Stimulated activated CD8-positive, alpha-beta memory T cell treated with anti-CD3 and anti-CD28 coated beads, Interleukin-7, amount 100 ng/mL, for 4 hours (primary cell): ENCODE data around the gene CTBS.

Experiments
- DNase-seq, 2 donors: peaks; one replicate each; pipeline ENCODE4 v3.0.0-alpha.2; 2020; ENCODE audit warnings: low read depth in 2 of 2

The CTBS gene

DNA sequence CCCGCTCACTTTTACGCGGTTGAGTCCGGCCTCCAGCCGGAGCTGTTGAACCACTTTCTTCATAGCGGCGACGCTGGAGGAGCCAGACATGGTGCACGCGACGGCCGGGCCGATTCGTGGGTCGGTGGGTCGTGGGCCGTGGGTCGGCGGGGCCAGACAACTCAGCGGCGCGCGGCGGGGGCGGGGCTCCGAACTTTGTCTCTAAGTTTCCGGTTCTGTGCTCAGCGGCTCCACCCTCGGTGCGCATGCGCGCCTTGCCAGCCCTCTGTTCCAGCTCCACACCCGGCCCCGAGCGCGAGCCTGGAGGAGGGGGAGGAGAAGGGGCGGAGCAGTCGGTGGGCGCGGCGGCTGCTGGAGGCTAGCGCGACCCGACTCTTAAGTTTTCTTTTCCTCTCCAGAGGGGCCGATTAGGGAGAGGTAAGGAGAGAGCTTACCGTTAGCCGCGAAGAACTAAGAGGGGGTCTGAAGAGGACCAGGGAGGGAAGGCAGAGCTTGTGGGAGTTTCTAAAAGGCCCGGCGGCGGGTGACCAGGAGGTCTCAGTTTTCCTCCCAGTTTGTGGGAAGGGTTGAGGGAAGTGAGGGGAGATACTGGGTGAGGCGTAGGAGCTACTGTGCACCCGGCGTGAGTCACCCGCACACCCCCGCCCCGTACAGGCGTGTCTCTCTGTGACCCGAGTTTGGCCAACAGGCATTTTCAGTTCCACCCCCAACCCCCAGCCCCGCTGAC lies 68.1 kb downstream of the CTBS start, which contains the start of the genes GNG5 and SPATA1:
Gene GNG5, minus strand, starts transcription at position 580 of the 727 bp plus-strand sequence. Its CDS starts 490 bp downstream, at position 90.
Gene SPATA1, plus strand, starts transcription at position 385 of the 727 bp plus-strand sequence. CDS start 9,974 bp downstream, outside the sequence.
- peak; percentile 95 to 98 for DNase-seq

DNA sequence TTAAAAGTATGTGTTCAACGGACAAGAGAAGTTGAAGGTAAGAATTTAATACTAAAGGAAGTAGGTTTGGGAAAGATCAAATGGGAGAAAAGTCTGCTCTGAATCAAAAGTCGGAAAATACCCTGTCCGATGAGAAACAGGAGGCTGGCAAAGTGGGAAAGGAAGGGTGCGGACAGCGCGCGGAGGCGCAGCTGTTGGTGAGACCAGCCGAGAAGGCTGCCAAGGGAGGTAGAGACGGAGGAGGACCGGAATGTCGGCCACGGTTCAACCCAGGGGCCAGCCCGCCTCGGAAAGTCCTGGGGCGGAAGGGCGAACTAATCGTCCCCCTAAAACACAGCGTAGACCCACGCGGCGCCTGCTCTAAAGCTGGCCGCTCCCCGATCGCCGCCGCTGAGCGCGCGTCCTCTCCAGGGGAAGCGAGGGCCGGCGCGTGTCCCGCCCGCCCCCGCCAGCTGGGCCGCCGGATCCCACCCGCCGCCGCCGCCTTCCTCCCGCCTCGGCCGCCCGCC lies 68.7 kb downstream of the CTBS start:
- DNase-seq = no peak

- DNase-seq = no peak
Observed at GRCh38 chr1:84504580-84505492, 69.4 kb downstream of the CTBS start.

DNA sequence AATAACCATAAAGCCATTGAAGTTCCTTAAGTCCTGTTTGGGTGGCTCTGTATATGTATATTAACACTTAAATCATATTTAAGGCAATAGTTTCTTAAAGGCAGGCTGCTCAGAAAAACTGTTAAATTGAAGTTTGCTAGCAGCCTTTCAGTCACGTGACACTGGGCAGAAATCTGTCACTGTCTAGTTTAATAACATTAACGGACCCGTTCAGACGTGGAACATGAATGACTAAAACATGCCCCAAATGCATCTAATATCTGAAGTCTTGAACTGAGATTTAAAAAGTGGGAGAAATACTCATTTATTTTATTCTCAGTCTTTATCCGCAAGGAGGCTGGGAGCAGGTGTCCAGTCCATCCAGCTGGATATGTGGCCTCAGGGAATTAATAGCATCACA lies 71.3 kb downstream of the CTBS start:
- no peak for DNase-seq
